WTC11 (cell line): ENCODE data around the gene FAM20B. TPM values are rescaled to one million over a fixed set of nuclear protein-coding genes. Genes with fewer than 3 reads are reported as not detected.

Source experiments
- ATAC-seq: fragments of 200-7000 bp; cut with Tn5 transposase; 2 replicates; pipeline ENCODE4 v1.10.0; 2021; ENCODE audit warnings: mild to moderate bottlenecking, moderate library complexity
- CTCF ChIA-PET: fragments of 300-600 bp; sonication (Branson Sonifier 250); formaldehyde crosslinking; loops from one replicate; lab custom pipeline; 2021; ENCODE audit warnings: antibody characterized with exemption; lab: Charles Lee
- POLR2A ChIA-PET: fragments of 350-600 bp; sonication (Branson Sonifier 250); formaldehyde crosslinking; loops from one replicate; lab custom pipeline; 2021; ENCODE audit warnings: antibody characterized with exemption; lab: Charles Lee
- DNase-seq: peaks from one replicate; pipeline ENCODE4 v3.0.0; 2021; ENCODE audit warnings: low spot score
- H3K27ac Mint-ChIP-seq: 2 replicates; pipeline ENCODE4 v1.8.0; 2021; ENCODE audit warnings: mixed read lengths
- H3K27me3 Mint-ChIP-seq: 2 replicates; pipeline ENCODE4 v1.8.0; 2021; ENCODE audit warnings: low read depth, mild to moderate bottlenecking, moderate library complexity, mixed read lengths
- H3K36me3 Mint-ChIP-seq: 2 replicates; pipeline ENCODE4 v1.8.0; 2021; ENCODE audit warnings: mixed read lengths
- H3K4me1 Mint-ChIP-seq: 2 replicates; pipeline ENCODE4 v1.8.0; 2022; ENCODE audit warnings: mixed read lengths
- H3K4me3 Mint-ChIP-seq: 2 replicates; pipeline ENCODE4 v1.8.0; 2021; ENCODE audit warnings: mild to moderate bottlenecking, moderate library complexity, mixed read lengths
- H3K9me3 Mint-ChIP-seq: 2 replicates; pipeline ENCODE4 v1.8.0; 2021; ENCODE audit warnings: mixed read lengths
- CBFB ChIP-seq: sonication (generic); formaldehyde crosslinking; IDR thresholded peaks from 2 replicates; pipeline ENCODE4 v1.8.1; 2022; ENCODE audit warnings: mild to moderate bottlenecking, low read depth, missing genetic modification reagents
- CDX4 ChIP-seq: fragments of 250-450 bp; sonication (Bioruptor Pico); IDR thresholded peaks from 2 replicates; pipeline ENCODE4 v1.9.0; 2021; ENCODE audit warnings: moderate library complexity, mild to moderate bottlenecking, inconsistent platforms, borderline replicate concordance
- FOXK1 ChIP-seq: sonication (generic); formaldehyde crosslinking; IDR thresholded peaks from 2 replicates; pipeline ENCODE4 v1.8.0; 2022; ENCODE audit warnings: mild to moderate bottlenecking, moderate library complexity, missing genetic modification reagents
- GABPB1 ChIP-seq: sonication (generic); formaldehyde crosslinking; IDR thresholded peaks from 2 replicates; pipeline ENCODE4 v1.8.1; 2023; ENCODE audit warnings: mild to moderate bottlenecking, missing genetic modification reagents
- HMGA2 ChIP-seq: fragments of 250-450 bp; sonication (Bioruptor Pico); IDR thresholded peaks from 2 replicates; pipeline ENCODE4 v1.4.0; 2021; ENCODE audit warnings: mild to moderate bottlenecking, moderate library complexity
- PRDM15 ChIP-seq: sonication (generic); formaldehyde crosslinking; IDR thresholded peaks from 2 replicates; pipeline ENCODE4 v1.8.0; 2022; ENCODE audit warnings: missing genetic modification reagents
- RELA ChIP-seq: sonication (generic); formaldehyde crosslinking; IDR thresholded peaks from 2 replicates; pipeline ENCODE4 v1.8.1; 2022; ENCODE audit warnings: missing genetic modification reagents, mild to moderate bottlenecking, borderline replicate concordance
- SMAD4 ChIP-seq: sonication (generic); formaldehyde crosslinking; IDR thresholded peaks from 2 replicates; pipeline ENCODE4 v1.8.0; 2022; ENCODE audit warnings: mild to moderate bottlenecking, missing genetic modification reagents
- TEAD4 ChIP-seq: sonication (generic); formaldehyde crosslinking; IDR thresholded peaks from 2 replicates; pipeline ENCODE4 v1.8.0; 2022; ENCODE audit warnings: mild to moderate bottlenecking, missing genetic modification reagents
- ZNF138 ChIP-seq: sonication (generic); formaldehyde crosslinking; conservative IDR thresholded peaks from 2 replicates; pipeline ENCODE4 v1.8.1; 2022; ENCODE audit warnings: mild to moderate bottlenecking, moderate library complexity, missing genetic modification reagents
- ZNF219 ChIP-seq: sonication (generic); formaldehyde crosslinking; IDR thresholded peaks from 2 replicates; pipeline ENCODE4 v1.8.0; 2023; ENCODE audit warnings: missing genetic modification reagents, mild to moderate bottlenecking, borderline replicate concordance
- total RNA-seq: library from RNA; stranded (reverse); gene quantifications from 3 replicates; pipeline ENCODE4 v1.2.3, GENCODE V29; 2021
- TF ChIP-seq, protein P1 (sequence below): sonication (generic); formaldehyde crosslinking; IDR thresholded peaks from 2 replicates; pipeline ENCODE4 v1.8.0; 2022; ENCODE audit warnings: mild to moderate bottlenecking, missing genetic modification reagents
- TF ChIP-seq, protein P2 (sequence below): fragments of 250-450 bp; sonication (Bioruptor Pico); IDR thresholded peaks from 2 replicates; pipeline ENCODE4 v1.8.0; 2021; ENCODE audit warnings: mild to moderate bottlenecking
- TF ChIP-seq, protein P3 (sequence below): sonication (generic); formaldehyde crosslinking; IDR thresholded peaks from 2 replicates; pipeline ENCODE4 v1.8.1; 2023; ENCODE audit warnings: mild to moderate bottlenecking, missing genetic modification reagents, moderate library complexity
- TF ChIP-seq, protein P4 (sequence below): sonication (generic); formaldehyde crosslinking; IDR thresholded peaks from 2 replicates; pipeline ENCODE4 v1.8.1; 2023; ENCODE audit warnings: mild to moderate bottlenecking, missing genetic modification reagents, moderate library complexity

Gene FAM20B
- total RNA-seq, 1 experiment from 2014 or later, result 36.1 TPM

DNA sequence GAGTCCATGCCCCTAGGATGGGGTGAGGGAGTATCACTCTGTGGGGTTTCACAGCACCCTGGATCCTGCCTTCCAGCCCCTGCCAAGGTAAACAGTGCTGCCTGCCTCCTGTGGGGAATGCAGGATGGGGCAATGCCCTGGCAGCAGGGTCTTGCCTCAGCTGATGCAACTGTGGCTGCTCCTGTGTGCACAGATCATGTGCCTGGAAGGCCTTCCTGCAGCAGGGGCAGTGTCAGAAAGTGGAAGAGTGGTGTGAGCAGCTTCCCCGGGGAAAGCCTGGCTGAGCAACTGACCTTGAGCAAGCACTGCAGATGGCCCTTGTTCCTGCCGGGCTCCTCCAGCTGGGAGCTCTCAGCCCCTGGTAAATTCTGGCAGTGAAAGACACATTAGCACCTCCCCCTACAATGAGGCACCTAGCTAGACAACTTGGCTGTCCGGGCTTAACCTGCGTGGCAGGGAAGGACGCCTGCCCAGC, 66.0 kb downstream of the FAM20B start:
- Mint-ChIP-seq H3K4me1 (peaks cover 30% of the 10 kb centered on the region), H3K4me3 (no peak overlapping the region)
- no peak for DNase-seq

DNA sequence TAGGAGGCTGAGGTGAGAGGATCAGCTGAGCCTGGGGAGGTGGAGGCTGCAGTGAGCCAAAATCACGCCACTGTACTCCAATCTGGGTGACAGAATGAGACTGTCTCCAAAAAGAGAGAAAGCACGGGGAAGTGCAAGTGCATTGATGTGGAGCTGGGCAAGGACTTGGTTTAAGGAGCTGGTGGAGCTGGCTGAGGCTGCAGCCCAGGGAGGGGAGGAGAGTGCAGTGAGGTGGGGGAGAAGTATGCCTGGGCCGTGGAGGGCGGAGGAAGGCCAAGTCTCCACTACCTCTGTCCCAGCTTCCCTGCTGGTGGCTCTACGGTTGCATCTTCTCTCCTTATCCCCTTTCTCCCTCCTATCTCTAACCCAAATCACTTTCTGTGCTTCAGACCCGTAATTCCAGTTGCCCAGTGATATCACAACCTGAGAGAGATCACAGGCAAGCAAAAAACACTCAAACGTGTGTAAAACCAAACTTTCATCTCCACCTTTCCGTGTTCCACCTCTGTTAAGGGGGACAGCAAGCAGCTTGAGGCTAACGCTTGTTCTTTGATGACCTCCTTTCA, 67.3 kb downstream of the FAM20B start:
- Mint-ChIP-seq H3K27me3 (no peaks in the 10 kb centered on the region), H3K27ac (0 out of 2 replicates have a peak overlapping the region, but pooled peaks have one; percentile 1), H3K4me3 (no peak overlapping the region), H3K9me3 (no peaks in the 10 kb centered on the region), H3K4me1 (peaks cover 19% of the 10 kb centered on the region), H3K36me3 (peaks cover 47% of the 10 kb centered on the region)
- ChIA-PET POLR2A (no interaction called here), CTCF (interaction anchor here (0.7 to 2.0 kb wide), 2 partner anchors 11 to 12 kb away, joined by 3 to 6 read pairs; no protein-coding TSS in a partner anchor)
- TF ChIP-seq, protein P1, sequence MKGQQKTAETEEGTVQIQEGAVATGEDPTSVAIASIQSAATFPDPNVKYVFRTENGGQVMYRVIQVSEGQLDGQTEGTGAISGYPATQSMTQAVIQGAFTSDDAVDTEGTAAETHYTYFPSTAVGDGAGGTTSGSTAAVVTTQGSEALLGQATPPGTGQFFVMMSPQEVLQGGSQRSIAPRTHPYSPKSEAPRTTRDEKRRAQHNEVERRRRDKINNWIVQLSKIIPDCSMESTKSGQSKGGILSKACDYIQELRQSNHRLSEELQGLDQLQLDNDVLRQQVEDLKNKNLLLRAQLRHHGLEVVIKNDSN (CRISPR knock-in tag), result no peak
- TF ChIP-seq, protein P2, sequence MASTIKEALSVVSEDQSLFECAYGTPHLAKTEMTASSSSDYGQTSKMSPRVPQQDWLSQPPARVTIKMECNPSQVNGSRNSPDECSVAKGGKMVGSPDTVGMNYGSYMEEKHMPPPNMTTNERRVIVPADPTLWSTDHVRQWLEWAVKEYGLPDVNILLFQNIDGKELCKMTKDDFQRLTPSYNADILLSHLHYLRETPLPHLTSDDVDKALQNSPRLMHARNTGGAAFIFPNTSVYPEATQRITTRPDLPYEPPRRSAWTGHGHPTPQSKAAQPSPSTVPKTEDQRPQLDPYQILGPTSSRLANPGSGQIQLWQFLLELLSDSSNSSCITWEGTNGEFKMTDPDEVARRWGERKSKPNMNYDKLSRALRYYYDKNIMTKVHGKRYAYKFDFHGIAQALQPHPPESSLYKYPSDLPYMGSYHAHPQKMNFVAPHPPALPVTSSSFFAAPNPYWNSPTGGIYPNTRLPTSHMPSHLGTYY (CRISPR knock-in tag), result no peak
- ATAC-seq (no peak), DNase-seq (no peak)

More for the DNA sequence above, 66.0 kb downstream of the FAM20B start:
- H3K36me3 Mint-ChIP-seq, result peaks cover 44% of the 10 kb centered on the region
- POLR2A ChIA-PET, result no interaction called here
- TF ChIP-seq, protein P1 (CRISPR knock-in tag), result no peak
- peak; percentile 100 for TF ChIP-seq GABPB1 (CRISPR knock-in tag)
- TF ChIP-seq HMGA2, result no peak
- TF ChIP-seq, all 79 proteins: peak for 1
- CTCF ChIA-PET, result no interaction called here
- Mint-ChIP-seq H3K27me3 (no peaks in the 10 kb centered on the region), H3K27ac (no peak overlapping the region), H3K9me3 (no peaks in the 10 kb centered on the region)
- ATAC-seq, result no peak

DNA sequence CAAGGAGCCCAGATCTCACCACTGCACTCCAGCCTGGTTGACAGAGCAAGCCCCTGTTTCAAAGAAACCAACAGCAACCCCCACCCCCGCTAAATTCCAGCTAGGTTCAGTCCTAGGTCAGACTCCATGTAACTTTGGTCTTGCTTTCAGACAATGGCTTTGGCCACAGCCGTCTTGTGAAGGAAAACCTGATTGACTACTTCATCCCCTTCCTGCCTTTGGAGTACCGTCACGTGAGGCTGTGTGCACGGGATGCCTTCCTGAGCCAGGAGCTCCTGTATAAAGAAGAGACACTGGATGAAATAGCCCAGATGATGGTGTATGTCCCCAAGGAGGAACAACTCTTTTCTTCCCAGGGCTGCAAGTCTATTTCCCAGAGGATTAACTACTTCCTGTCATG, 69.1 kb downstream of the FAM20B start:
- ChIA-PET POLR2A (no interaction called here), CTCF (no interaction called here)
- peaks cover 54% of the 10 kb centered on the region for H3K36me3 Mint-ChIP-seq
- no peak for DNase-seq
- no peaks in the 10 kb centered on the region for H3K9me3 Mint-ChIP-seq
- no peak for ATAC-seq
- no peaks in the 10 kb centered on the region for H3K27me3 Mint-ChIP-seq
- H3K4me1 Mint-ChIP-seq, result peaks cover 11% of the 10 kb centered on the region
- peak overlapping the region; percentile 6; the same call in 1 of the 2 replicates for H3K27ac Mint-ChIP-seq
- no peak overlapping the region for H3K4me3 Mint-ChIP-seq
- TF ChIP-seq CBFB (no peak), FOXK1 (CRISPR knock-in tag) (no peak), TEAD4 (CRISPR knock-in tag) (no peak), SMAD4 (CRISPR knock-in tag) (no peak), ZNF138 (CRISPR knock-in tag) (no peak), ZNF219 (CRISPR knock-in tag) (no peak), RELA (CRISPR knock-in tag) (no peak), PRDM15 (CRISPR knock-in tag) (no peak), HMGA2 (no peak), CDX4 (CRISPR knock-in tag) (no peak)
- TF ChIP-seq, protein P3, sequence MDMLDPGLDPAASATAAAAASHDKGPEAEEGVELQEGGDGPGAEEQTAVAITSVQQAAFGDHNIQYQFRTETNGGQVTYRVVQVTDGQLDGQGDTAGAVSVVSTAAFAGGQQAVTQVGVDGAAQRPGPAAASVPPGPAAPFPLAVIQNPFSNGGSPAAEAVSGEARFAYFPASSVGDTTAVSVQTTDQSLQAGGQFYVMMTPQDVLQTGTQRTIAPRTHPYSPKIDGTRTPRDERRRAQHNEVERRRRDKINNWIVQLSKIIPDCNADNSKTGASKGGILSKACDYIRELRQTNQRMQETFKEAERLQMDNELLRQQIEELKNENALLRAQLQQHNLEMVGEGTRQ (CRISPR knock-in tag), result no peak
- TF ChIP-seq, protein P2 (CRISPR knock-in tag), result no peak
- TF ChIP-seq, protein P4, sequence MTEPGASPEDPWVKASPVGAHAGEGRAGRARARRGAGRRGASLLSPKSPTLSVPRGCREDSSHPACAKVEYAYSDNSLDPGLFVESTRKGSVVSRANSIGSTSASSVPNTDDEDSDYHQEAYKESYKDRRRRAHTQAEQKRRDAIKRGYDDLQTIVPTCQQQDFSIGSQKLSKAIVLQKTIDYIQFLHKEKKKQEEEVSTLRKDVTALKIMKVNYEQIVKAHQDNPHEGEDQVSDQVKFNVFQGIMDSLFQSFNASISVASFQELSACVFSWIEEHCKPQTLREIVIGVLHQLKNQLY (CRISPR knock-in tag), result no peak
